Measurements from ENCODE around the gene SOX13. TPM values are rescaled to one million over a fixed set of nuclear protein-coding genes. Genes with fewer than 3 reads are reported as not detected.

SOX13 gene
- polyA plus RNA-seq, 1 donor (not counting 4 experiments of a cell fraction or from before 2014, with no cell fraction given) = 4.9 TPM

GRCh38 chr1:204051718-204052117 lies 21.2 kb upstream of the SOX13 start:
- H3K27ac ChIP-seq (ENCODE audit: control insufficient read depth, insufficient read depth, low read length) = no peak overlapping the region
- H3K9me3 ChIP-seq (ENCODE audit: control insufficient read depth, low read depth, low read length) = no peaks in the 10 kb centered on the region
- H3K27me3 ChIP-seq (ENCODE audit: control insufficient read depth, extremely low read depth, insufficient read depth, low read length) = no peaks in the 10 kb centered on the region
- no peaks in the 10 kb centered on the region for H4K20me1 ChIP-seq (ENCODE audit: control insufficient read depth, extremely low read depth, insufficient read depth, low read length)
- H3K4me3 ChIP-seq (ENCODE audit: control insufficient read depth in 2 of 3, extremely low read depth in 1 of 3, insufficient read depth in 2 of 3, low read depth in 1 of 3, low read length in 3 of 3) = no peak overlapping the region
- no peaks in the 10 kb centered on the region for H3K4me1 ChIP-seq (ENCODE audit: control insufficient read depth, extremely low read depth, insufficient read depth, low read length)
- H3K9ac ChIP-seq (ENCODE audit: control insufficient read depth, extremely low read depth, insufficient read depth, low read length) = no peak overlapping the region
- no peak overlapping the region for H3K4me2 ChIP-seq (ENCODE audit: control insufficient read depth, extremely low read depth, insufficient read depth, low read depth, low read length)
- H2AFZ ChIP-seq (ENCODE audit: control insufficient read depth, low read length) = no peak overlapping the region
- FAIRE-seq (no peak), DNase-seq (ENCODE audit: low read depth, low spot score) (no peak)
- dilution Hi-C loops (cut with MboI; ENCODE audit: extremely low pct_ligation_motif_present, low sequenced_read_pairs) = no loop called here
- no peaks in the 10 kb centered on the region for H3K36me3 ChIP-seq (ENCODE audit: control insufficient read depth in 2 of 2, extremely low read depth in 1 of 2, insufficient read depth in 2 of 2, low read length in 2 of 2)
- H3K79me2 ChIP-seq (ENCODE audit: control insufficient read depth, insufficient read depth, low read length) = no peaks in the 10 kb centered on the region
- H3K9me1 ChIP-seq (ENCODE audit: control insufficient read depth, extremely low read depth, insufficient read depth, low read length) = no peaks in the 10 kb centered on the region
- TF ChIP-seq, protein P1, sequence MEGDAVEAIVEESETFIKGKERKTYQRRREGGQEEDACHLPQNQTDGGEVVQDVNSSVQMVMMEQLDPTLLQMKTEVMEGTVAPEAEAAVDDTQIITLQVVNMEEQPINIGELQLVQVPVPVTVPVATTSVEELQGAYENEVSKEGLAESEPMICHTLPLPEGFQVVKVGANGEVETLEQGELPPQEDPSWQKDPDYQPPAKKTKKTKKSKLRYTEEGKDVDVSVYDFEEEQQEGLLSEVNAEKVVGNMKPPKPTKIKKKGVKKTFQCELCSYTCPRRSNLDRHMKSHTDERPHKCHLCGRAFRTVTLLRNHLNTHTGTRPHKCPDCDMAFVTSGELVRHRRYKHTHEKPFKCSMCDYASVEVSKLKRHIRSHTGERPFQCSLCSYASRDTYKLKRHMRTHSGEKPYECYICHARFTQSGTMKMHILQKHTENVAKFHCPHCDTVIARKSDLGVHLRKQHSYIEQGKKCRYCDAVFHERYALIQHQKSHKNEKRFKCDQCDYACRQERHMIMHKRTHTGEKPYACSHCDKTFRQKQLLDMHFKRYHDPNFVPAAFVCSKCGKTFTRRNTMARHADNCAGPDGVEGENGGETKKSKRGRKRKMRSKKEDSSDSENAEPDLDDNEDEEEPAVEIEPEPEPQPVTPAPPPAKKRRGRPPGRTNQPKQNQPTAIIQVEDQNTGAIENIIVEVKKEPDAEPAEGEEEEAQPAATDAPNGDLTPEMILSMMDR (optimal IDR thresholded peaks at IDR 0.05 in 1 of 3, IDR thresholded peaks at IDR 0.05 in 1 of 3, conservative IDR thresholded peaks at IDR 0.05 in 1 of 3; ENCODE audit: extremely low read depth in 1 of 3, insufficient read depth in 2 of 3, low read length in 3 of 3) = no peak
- no peak for TF ChIP-seq EZH2 (IDR thresholded peaks at IDR 0.05; ENCODE audit: low read length)

DNA sequence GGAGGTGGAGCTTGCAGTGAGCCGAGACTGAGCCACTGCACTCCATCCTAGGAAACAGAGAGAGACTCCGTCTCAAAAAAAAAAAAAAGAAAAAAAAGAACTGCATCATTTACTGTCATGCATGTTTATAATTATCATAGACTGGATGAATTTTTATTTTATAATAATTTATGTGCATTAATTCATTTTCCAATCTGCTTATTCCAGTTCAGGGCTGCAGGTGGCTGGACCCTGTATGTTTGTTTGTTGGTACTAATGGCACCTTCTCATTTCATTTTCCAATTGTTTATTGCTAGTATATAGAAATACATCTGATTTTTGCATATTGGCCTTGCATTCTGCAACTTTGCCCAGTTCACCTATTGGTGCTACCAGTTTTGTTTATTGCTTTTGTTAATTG lies 19.0 kb upstream of the SOX13 start:
- no peak overlapping the region for H3K4me3 ChIP-seq (ENCODE audit: control insufficient read depth in 2 of 3, extremely low read depth in 1 of 3, insufficient read depth in 2 of 3, low read depth in 1 of 3, low read length in 3 of 3)
- dilution Hi-C loops (cut with MboI; ENCODE audit: extremely low pct_ligation_motif_present, low sequenced_read_pairs) = no loop called here
- H4K20me1 ChIP-seq (ENCODE audit: control insufficient read depth, extremely low read depth, insufficient read depth, low read length) = no peaks in the 10 kb centered on the region
- H3K27ac ChIP-seq (ENCODE audit: control insufficient read depth, insufficient read depth, low read length) = no peak overlapping the region
- no peak overlapping the region for H3K4me2 ChIP-seq (ENCODE audit: control insufficient read depth, extremely low read depth, insufficient read depth, low read depth, low read length)
- TF ChIP-seq EZH2 (IDR thresholded peaks at IDR 0.05; ENCODE audit: low read length) = no peak
- TF ChIP-seq, protein P1 (optimal IDR thresholded peaks at IDR 0.05 in 1 of 3, IDR thresholded peaks at IDR 0.05 in 1 of 3, conservative IDR thresholded peaks at IDR 0.05 in 1 of 3; ENCODE audit: extremely low read depth in 1 of 3, insufficient read depth in 2 of 3, low read length in 3 of 3) = no peak
- no peaks in the 10 kb centered on the region for H3K9me1 ChIP-seq (ENCODE audit: control insufficient read depth, extremely low read depth, insufficient read depth, low read length)
- FAIRE-seq = no peak
- H3K9ac ChIP-seq (ENCODE audit: control insufficient read depth, extremely low read depth, insufficient read depth, low read length) = no peak overlapping the region
- peaks cover 16% of the 10 kb centered on the region for H3K4me1 ChIP-seq (ENCODE audit: control insufficient read depth, extremely low read depth, insufficient read depth, low read length)
- no peaks in the 10 kb centered on the region for H3K36me3 ChIP-seq (ENCODE audit: control insufficient read depth in 2 of 2, extremely low read depth in 1 of 2, insufficient read depth in 2 of 2, low read length in 2 of 2)
- no peaks in the 10 kb centered on the region for H3K27me3 ChIP-seq (ENCODE audit: control insufficient read depth, extremely low read depth, insufficient read depth, low read length)
- no peak for DNase-seq (ENCODE audit: low read depth, low spot score)
- H3K79me2 ChIP-seq (ENCODE audit: control insufficient read depth, insufficient read depth, low read length) = no peaks in the 10 kb centered on the region
- no peaks in the 10 kb centered on the region for H3K9me3 ChIP-seq (ENCODE audit: control insufficient read depth, low read depth, low read length)
- no peak overlapping the region for H2AFZ ChIP-seq (ENCODE audit: control insufficient read depth, low read length)
